GM19397 (cell line): Measurements from ENCODE around the gene TUBB2A.
"Not testable (repeated sequence)": the region's sequence is repeated elsewhere in the genome, so short reads cannot be mapped to it uniquely, and the experiment has no call there.

Source experiments
- ATAC-seq: cut with Tn5 transposase; IDR thresholded peaks from one replicate; pipeline ENCODE4 v1.9.1; 2021; ENCODE audit warnings: mild to moderate bottlenecking, moderate library complexity; ENCODE audit not compliant: unreplicated experiment

Gene TUBB2A

DNA sequence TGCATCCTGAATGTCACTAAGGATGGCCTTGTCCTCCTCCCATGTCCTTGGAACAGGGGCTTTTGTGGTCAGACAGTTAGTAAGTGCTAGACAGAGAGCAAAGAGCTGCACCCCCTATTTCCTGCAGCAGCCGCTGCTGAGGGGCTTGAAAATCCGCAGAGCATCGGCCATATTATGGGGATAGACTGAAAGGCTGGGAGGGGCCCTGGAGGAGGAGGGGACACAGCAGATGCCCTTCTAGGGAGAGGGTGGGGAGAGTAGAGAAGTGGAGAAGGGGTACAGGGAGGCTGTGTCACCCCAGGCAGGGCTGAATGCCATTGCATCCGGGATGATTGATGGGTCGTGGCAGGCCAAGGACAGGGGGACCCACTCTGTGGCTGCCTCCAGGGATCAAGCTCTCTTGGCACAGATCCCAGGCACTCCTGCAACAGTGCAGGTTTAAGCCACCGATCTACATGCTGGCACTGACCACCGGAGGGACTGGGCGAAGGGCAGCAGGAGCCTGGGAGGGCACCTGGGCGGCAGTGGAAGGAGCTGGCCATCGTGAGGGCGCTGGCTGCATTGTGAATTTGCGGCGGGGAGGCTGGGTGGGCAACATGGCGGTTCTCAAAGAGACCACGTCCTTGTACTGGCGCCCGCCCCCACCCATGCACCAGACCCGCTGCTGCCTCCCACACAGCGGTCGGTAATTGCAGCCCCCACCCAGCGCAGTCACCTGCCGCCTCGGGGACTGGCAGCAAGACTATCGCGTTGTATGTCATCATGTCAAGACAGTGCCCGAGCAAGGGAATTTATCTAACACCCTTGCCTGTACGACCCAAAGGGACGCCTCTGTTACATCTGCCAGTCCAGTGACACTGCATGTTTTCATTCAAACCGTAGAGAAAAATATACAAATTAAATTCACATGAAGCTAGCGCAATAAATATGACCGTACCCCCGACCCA is 887 bp downstream of the TUBB2A start:
- not testable (repeated sequence) for ATAC-seq

GRCh38 chr6:3155416-3155815 is 1.9 kb downstream of the TUBB2A start:
- ATAC-seq, result not testable (repeated sequence)

GRCh38 chr6:3152689-3153088 is 4.7 kb downstream of the TUBB2A start:
- no peak for ATAC-seq

- ATAC-seq, result no peak
These were observed 5.7 kb downstream of the TUBB2A start for GRCh38 chr6:3151691-3152090.

DNA sequence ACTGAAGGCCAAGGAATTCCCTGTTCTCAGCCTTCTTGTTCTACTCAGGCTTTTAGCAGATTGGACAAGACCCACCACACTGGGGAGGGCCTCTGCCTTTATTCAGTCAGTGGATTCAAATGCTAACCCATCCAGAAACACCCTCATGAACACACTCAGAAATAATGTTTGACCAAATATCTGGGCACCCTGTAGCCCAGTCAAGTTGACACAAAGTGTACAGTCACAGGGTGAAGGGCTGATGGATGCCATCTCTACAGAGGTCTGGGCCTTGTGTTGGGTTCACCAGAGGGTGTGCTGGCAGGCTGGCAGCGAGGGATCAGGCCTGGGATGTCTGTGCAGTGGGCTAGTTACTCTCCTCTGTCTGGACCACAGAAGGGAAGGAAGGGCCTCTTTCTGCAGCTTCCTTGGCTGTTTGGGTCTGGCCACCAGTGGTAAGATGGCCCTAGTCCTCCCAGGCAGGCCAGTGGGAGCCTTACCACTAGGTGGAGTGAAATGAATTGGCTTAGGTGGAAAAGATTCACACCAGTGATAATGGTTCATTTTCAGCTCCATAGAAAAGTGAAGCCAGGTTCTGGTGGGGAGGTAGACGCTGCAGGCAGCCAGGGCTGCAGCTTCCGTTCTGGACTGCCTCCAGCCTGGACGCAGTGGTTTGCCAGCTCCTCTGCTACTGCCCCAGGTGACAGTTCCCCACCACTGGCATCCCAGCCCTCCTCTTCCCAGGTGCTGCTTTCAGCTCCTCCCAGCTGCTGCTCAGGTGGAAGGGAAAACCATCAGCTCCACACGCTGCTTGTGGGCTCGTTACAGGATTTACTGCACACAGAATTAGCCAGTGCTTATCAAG is 9.2 kb downstream of the TUBB2A start:
- ATAC-seq, result no peak

DNA sequence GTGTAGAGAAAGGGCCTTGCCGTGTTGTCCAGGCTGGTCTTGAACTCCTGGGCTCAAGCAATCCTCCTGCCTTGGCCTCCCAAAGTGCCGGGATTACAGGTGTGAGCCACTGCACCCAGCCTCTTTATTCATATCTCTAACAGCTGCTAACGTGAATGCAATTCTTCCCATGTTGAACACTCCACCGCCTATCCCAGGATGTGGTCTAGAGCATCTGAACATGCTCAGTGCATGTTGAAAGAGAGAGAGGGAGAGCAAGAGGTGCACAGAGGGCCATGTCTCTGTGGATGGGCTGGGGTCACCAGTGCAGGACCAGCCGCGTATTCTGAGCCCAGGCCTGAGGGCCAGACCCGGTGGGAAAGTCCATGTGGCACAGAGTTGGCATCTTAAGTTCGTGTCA is 12.8 kb downstream of the TUBB2A start:
- ATAC-seq, result no peak

- no peak for ATAC-seq
These were observed 14.2 kb downstream of the TUBB2A start for GRCh38 chr6:3143158-3143557.

GRCh38 chr6:3142536-3142935 is 14.8 kb downstream of the TUBB2A start:
- no peak for ATAC-seq

GRCh38 chr6:3140201-3140600 is 17.1 kb downstream of the TUBB2A start:
- ATAC-seq, result no peak

GRCh38 chr6:3139090-3139903 is 18.0 kb downstream of the TUBB2A start:
- no peak for ATAC-seq

DNA sequence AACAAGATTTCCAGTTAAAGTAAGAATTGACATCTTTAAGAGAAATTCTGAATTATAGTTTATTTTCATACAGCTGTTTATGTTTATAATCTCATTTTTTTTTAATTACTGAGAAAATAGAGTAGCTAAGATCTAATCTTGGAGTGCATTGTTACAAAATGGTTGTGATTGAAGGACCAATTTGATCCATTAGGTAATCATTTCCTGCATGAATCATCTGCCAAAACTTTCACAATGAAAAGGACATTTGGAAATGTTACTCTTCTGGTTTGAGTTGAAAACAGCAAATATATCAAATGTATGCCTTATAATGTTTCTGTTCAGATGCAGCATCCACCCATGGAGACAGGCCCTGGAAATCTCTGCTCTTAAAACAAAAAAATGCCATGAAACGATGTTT is 19.0 kb downstream of the TUBB2A start:
- ATAC-seq, result no peak

DNA sequence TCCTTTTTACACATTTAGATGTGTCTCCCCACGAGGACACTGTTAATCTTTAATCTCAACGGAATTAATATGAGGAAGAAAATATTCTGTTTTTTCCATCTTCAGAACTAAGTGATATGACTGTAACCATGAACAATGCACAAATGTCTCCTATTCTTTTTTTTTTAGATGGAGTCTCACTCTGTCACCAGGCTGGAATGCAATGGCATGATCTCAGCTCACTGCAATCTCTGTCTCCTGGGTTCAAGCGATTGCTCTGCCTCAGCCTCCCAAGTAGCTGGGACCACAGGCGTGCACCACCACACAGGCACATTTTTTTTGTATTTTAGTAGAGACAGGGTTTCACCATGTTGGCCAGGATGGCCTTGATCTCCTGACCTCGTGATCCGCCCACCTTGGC is 19.5 kb downstream of the TUBB2A start:
- ATAC-seq, result not testable (repeated sequence)

- no peak for ATAC-seq
These were observed 20.1 kb downstream of the TUBB2A start for GRCh38 chr6:3137057-3137777.

GRCh38 chr6:3136292-3137011 is 20.9 kb downstream of the TUBB2A start:
- ATAC-seq, result no peak

GRCh38 chr6:3135668-3136291 is 21.6 kb downstream of the TUBB2A start:
- ATAC-seq, result no peak

DNA sequence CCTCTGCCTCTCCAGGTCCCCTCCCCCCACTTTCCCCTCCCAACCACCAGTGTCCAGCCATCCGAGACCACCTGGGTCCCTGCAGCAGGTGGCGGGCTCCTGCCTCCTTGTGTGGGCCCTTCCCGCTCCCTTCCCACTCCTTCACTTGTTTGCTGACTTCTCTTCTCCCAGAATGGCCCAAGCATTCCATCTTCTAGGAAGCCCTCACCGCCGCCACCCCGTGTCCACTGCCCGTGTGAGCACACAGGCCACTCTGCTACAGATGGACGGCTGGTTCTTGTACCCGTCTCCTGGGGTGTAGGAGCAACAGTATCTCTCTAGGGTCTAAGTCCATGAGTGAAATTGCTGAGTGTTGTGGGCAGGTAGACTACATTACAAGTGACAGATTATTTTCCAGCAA is 23.8 kb downstream of the TUBB2A start:
- no peak for ATAC-seq

DNA sequence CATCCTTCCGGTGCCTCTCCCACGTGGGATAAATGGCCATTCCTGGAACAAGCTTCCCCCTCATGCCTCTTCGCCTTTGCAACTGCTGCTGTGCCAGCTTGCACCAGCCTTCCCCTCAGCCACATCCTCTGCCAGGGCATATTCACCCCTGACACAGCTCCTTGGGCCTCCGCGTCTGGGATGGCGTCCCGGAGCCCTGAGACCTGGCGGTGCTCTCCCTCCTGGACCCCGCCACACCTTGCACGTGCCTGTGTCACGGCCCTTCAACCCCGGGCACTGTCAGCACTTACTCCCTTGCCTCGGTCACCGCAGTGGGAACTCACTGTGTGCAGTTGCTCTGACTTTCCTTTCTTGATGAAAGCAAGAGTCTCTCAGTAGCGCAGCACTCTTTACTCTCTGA is 25.6 kb downstream of the TUBB2A start:
- ATAC-seq, result no peak

DNA sequence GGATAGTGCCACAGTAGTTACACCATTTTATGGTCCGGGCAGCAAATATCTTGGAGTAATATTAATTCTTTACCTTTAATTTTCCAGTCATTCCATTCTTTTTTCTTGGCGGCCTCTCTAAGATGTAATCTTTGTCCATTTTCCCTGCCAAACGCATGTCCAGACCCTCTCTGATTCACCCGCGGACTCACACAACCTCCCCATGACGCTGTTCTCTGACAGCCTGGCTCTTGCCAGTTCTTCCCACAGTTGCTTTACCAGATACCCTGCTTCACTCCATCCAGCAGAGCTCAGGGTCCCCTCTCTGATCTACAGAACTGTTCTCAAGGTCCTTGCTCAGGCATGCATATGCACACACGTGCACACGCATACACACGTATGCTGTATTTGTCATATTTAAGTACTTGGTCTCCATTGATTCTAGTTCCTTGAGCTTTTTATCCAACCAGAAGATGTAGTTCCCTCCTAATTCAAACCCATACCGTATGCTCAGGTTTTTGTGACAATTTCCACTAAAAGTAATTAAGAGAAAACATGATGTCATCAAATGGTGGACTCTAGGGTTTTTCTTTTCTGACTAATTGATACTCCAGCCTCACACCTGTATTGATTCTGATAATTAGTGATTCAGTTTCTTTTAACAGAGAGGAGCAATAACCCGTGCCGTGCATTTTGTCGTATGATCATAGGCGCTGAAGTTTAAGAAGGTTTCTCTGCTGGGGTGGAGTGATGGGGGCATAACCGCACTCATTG is 28.8 kb downstream of the TUBB2A start:
- no peak for ATAC-seq

GRCh38 chr6:3125815-3126214 is 31.5 kb downstream of the TUBB2A start:
- no peak for ATAC-seq
